GM12865 (cell line): ENCODE measurements around the gene CUX1.

ENCODE experiments used
- DNase-seq: peaks from one replicate; pipeline ENCODE4 v3.0.0; 2010; ENCODE audit warnings: low read depth
- H3K4me3 ChIP-seq: 2 replicates; pipeline ENCODE4 v1.5.1; 2011; ENCODE audit warnings: mild to moderate bottlenecking, low read depth, low read length, control low read depth
- TF ChIP-seq, protein P1 (sequence below): IDR thresholded peaks from 2 replicates; pipeline ENCODE4 v1.5.1; 2011; ENCODE audit warnings: low read length, control low read depth, low read depth, inconsistent platforms; ENCODE audit not compliant: insufficient read depth; ENCODE audit errors: missing control alignments

The CUX1 gene

DNA sequence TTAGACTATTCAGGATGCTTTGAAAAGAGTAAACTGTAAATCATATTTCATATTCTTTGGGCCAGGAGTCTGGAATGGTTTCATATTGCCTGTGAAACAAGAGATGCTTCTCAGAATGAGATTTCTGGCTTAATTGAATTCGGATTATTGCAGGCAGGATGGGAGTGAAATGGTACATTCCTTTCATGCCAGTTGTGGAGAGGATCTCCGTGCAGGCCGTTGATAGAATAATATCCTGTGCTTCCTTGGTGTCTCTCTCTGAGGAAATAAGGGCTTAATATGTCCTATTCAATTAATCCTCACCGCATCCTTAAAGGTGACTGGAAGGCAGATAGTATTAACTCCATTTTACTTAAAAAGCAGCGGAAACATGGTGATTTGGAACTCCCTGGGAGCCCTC, 56.6 kb downstream of the CUX1 start:
- TF ChIP-seq, protein P1, sequence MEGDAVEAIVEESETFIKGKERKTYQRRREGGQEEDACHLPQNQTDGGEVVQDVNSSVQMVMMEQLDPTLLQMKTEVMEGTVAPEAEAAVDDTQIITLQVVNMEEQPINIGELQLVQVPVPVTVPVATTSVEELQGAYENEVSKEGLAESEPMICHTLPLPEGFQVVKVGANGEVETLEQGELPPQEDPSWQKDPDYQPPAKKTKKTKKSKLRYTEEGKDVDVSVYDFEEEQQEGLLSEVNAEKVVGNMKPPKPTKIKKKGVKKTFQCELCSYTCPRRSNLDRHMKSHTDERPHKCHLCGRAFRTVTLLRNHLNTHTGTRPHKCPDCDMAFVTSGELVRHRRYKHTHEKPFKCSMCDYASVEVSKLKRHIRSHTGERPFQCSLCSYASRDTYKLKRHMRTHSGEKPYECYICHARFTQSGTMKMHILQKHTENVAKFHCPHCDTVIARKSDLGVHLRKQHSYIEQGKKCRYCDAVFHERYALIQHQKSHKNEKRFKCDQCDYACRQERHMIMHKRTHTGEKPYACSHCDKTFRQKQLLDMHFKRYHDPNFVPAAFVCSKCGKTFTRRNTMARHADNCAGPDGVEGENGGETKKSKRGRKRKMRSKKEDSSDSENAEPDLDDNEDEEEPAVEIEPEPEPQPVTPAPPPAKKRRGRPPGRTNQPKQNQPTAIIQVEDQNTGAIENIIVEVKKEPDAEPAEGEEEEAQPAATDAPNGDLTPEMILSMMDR: no peak
- no peak overlapping the region for H3K4me3 ChIP-seq
- DNase-seq: no peak

DNA sequence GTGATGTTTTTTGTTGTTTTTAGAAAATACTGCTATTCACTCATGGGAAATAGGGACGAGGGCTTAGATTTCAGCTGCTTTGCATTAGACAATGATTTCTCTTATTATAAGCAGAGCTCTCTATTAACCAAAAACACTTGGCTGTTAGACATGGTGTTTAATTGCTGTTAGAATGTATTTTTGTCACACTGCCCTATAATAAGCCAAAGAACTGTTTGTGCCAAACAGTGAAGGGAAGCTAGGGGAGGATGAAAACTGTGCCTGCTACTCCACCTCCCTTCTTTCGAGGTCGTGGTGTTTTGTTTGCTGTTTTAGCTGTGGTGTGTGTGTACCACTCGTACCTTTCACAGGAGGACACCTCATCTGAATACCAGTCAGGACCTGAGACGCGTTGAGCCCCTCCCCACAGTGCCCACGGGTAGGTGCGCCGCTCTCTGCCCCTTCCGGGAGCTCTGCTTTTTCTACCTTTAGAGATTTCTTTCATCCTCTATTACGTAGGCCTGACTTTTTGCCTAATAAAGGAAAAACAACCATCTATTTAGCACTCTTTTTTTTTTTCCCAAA, 57.9 kb downstream of the CUX1 start:
- no peak for DNase-seq
- TF ChIP-seq, protein P1: no peak
- H3K4me3 ChIP-seq: no peak overlapping the region

DNA sequence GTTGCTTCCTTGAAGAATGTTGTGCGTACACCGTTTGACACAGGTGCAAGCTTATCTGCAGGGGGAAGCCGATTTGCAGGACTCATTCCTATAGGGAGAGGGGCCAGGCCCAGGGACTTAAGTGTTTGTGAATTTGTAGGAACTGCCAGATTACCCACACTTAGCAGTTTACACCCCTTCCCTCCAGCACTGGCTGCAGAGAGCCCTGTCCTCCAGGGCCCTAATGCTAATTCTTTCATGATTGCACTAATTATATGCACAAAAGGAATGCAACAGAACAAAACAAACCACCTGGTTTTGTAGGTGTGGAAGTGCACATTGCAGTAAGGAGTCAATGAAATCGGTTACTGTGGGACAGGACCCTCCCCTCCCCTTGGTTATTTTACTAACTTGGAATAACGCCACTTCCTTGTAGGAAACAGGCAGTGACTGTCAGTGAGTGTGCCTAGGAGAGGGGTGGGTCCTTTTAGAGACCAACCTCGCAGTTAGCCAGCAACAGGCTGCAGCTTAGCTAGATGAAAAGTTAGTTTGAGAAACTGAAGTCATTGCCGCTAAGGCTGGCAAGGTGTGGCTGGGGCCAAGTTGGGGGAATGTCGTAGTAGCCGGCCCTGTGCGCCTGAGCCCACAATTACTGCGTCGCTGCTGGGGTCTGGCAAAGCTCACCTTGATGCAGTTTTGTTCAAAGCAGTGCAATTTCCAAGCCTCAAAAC, 60.6 kb downstream of the CUX1 start:
- no peak for DNase-seq
- TF ChIP-seq, protein P1: no peak
- H3K4me3 ChIP-seq: no peak overlapping the region

DNA sequence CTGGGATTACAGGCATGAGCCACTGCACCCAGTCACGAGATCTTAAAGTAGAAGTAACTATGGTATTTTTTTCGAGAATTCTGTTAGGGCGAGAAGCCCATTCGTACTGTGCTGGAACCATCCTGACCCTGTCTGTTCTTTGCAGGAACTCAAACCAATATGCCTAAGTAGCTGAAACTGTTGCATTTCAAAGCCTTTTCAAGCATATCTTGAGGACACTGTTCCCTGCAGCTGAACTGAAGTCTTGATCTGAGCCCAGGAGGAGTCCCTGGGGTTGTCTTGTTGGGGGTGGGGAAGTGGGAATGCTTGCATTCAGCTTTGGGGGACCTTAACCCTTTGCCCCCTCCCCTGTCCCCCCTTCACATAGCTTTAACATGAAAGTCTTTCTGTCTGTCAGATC, 61.5 kb downstream of the CUX1 start:
- DNase-seq: no peak
- no peak overlapping the region for H3K4me3 ChIP-seq
- TF ChIP-seq, protein P1: no peak

DNA sequence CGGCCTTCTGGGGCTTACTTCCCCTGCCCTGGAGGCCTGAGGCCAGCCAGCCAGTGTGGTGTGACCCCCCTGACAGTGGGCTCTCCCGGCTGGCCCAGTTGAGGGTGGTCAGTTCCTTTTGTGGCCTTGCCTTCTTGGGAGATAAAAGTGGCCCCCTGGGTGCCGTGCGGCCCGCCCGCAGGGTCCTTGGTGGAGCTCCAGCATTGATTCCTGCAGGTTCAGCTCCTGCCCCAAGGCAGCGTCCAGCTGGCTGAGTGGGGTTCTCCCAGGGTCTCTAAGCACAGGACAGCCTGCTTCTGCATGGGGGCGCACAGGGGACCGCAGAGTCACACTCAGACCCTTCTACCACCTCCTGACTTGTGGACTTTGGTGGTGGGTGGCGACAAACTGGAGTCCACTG, 62.1 kb downstream of the CUX1 start:
- H3K4me3 ChIP-seq: no peak overlapping the region
- TF ChIP-seq, protein P1: no peak
- DNase-seq: no peak

DNA sequence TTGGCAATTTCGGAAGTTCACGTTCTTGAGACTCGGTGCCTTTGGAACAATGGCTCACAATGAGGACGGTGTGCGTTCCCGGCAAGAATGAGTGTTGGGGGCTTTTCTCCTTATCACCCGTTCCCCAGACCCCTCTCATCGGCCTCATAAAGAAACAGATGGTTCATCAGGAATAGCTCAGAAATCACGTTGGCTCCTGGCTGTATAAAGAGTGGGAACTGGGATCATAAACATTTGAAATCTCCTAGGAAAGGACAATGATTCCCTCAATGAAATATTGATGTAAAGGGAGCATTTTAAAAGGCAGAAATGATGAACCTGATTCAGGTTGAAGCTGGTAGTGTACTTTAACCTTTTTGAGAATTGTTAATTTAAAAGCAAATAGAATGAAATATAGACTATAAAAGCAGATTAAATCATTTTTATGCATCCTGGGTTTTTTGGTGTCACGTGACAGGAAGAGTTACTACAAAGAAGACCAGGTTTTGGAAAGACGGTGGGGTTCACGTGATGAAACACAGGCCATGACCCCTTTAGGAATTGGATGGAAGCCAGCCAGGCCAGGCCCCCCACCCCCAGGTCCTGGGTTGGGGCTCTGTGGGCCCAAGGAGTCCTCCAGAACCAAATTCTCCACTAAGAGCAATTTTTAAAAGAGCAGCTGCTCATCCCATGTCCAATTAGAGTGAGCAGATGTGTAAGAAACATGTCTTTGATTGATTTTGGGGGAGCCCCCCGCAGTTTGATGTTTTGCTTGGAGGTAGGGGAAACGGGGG, 63.0 kb downstream of the CUX1 start:
- TF ChIP-seq, protein P1: no peak
- DNase-seq: no peak
- H3K4me3 ChIP-seq: no peak overlapping the region
